ENCODE measurements around the gene ANG.

The ANG gene

GRCh38 chr14:20655851-20656250 is 32.7 kb upstream of the ANG start:
- TF ChIP-seq, protein P1, sequence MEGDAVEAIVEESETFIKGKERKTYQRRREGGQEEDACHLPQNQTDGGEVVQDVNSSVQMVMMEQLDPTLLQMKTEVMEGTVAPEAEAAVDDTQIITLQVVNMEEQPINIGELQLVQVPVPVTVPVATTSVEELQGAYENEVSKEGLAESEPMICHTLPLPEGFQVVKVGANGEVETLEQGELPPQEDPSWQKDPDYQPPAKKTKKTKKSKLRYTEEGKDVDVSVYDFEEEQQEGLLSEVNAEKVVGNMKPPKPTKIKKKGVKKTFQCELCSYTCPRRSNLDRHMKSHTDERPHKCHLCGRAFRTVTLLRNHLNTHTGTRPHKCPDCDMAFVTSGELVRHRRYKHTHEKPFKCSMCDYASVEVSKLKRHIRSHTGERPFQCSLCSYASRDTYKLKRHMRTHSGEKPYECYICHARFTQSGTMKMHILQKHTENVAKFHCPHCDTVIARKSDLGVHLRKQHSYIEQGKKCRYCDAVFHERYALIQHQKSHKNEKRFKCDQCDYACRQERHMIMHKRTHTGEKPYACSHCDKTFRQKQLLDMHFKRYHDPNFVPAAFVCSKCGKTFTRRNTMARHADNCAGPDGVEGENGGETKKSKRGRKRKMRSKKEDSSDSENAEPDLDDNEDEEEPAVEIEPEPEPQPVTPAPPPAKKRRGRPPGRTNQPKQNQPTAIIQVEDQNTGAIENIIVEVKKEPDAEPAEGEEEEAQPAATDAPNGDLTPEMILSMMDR (conservative IDR thresholded peaks at IDR 0.05; ENCODE audit: low read depth, low read length), result no peak
- DNase-seq (ENCODE audit: low read depth), result no peak
- H3K4me3 ChIP-seq (ENCODE audit: low read length), result no peak overlapping the region

DNA sequence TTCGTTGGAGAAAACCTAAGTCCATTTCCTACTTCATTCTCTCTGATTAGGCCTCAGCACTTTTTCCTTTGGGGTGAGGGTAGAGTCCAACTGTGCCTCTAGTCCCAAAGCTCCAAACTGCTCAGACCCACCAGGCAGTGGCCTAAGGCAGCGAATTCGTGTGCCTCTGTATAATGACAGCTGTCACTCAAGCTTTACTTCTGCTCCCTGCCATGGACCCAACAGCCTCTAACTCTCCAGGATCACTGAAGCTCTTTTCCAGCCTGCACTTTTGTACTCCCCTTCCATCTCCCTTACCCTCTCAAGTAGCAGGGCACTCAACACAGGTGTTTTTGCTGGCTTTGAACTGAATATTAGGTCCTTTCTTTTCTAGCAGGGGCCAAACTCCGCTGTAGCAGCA is 32.3 kb upstream of the ANG start:
- no peak overlapping the region for H3K4me3 ChIP-seq (ENCODE audit: low read length)
- TF ChIP-seq, protein P1 (conservative IDR thresholded peaks at IDR 0.05; ENCODE audit: low read depth, low read length), result no peak
- no peak for DNase-seq (ENCODE audit: low read depth)

GRCh38 chr14:20657216-20658211 is 31.1 kb upstream of the ANG start:
- no peak for DNase-seq (ENCODE audit: low read depth)
- no peak overlapping the region for H3K4me3 ChIP-seq (ENCODE audit: low read length)
- TF ChIP-seq, protein P1 (conservative IDR thresholded peaks at IDR 0.05; ENCODE audit: low read depth, low read length), result no peak

DNA sequence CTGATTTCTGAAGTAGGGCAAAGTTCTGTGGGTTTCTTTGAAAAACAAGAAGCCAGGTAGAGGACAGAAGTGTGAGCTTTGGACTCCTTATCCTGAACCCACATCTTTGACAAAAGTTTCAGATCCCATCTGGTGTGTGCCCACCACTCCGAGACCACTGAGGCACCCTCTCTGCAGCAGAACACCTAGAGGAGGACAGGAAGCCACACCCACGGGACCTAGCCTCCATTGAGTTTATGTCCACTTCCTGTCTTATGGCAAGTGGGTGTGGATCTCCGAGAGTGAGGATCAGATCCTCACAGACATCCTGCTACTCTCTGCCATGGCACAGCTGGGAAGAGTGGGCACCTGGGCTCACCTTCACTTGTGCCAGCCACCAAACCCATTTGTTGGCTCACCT is 30.3 kb upstream of the ANG start:
- TF ChIP-seq, protein P1 (conservative IDR thresholded peaks at IDR 0.05; ENCODE audit: low read depth, low read length), result no peak
- DNase-seq (ENCODE audit: low read depth), result no peak
- no peak overlapping the region for H3K4me3 ChIP-seq (ENCODE audit: low read length)

- DNase-seq (ENCODE audit: low read depth), result no peak
- TF ChIP-seq, protein P1 (conservative IDR thresholded peaks at IDR 0.05; ENCODE audit: low read depth, low read length), result no peak
- H3K4me3 ChIP-seq (ENCODE audit: low read length), result no peak overlapping the region
Measured at GRCh38 chr14:20659336-20659735, 29.2 kb upstream of the ANG start.

DNA sequence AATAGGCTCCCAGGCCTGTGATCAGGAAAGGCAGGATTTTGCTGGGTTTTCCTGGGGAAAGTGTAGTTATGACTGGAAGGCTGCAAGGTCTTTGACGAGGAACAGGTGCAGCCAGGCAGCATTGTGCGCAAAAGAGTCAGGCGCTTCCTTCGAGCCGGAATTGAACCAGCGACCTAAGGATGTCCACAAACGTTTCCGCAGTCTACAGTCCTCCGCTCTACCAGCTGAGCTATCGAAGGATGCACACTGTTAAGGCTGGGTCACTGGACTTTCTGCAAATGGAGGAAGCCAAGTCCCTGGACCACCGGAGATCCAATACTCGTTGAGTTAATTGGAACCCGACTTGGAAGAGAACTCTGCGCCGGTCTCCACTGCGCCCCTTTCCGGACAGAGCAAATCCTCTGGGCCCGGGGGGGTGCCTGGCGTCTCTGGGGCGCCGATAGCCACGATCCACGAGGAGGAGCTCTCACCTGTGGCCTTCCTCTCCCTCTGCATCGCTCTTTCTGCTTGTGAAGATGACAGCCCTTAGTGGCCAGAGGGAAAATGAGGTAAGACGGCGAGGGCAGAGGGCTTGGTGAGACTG is 28.7 kb upstream of the ANG start:
- TF ChIP-seq, protein P1 (conservative IDR thresholded peaks at IDR 0.05; ENCODE audit: low read depth, low read length), result no peak
- DNase-seq (ENCODE audit: low read depth), result no peak
- H3K4me3 ChIP-seq (ENCODE audit: low read length), result no peak overlapping the region
